Embryonic facial prominence (tissue), 1 donor: ENCODE data around the gene HAPLN1.

Source experiments
- DNase-seq: peaks from one replicate; pipeline ENCODE4 v3.0.0-alpha.2; 2016; ENCODE audit errors: extremely low spot score

Gene HAPLN1

GRCh38 chr5:83718195-83718825, 2.3 kb downstream of the HAPLN1 start:
- DNase-seq = peak; percentile 80

GRCh38 chr5:83715236-83716065, 5.2 kb downstream of the HAPLN1 start:
- DNase-seq = no peak

GRCh38 chr5:83714810-83715209, 5.8 kb downstream of the HAPLN1 start:
- no peak for DNase-seq

GRCh38 chr5:83711982-83712601, 8.6 kb downstream of the HAPLN1 start:
- no peak for DNase-seq

- DNase-seq = no peak
These were observed 10.7 kb downstream of the HAPLN1 start for GRCh38 chr5:83709973-83710372.

- DNase-seq = no peak
These were observed 12.5 kb downstream of the HAPLN1 start for GRCh38 chr5:83708170-83708569.

- no peak for DNase-seq
These were observed 17.6 kb downstream of the HAPLN1 start for GRCh38 chr5:83703059-83703458.

- no peak for DNase-seq
These were observed 18.8 kb downstream of the HAPLN1 start for GRCh38 chr5:83701886-83702285.

GRCh38 chr5:83689881-83690280, 30.8 kb downstream of the HAPLN1 start:
- DNase-seq = no peak

GRCh38 chr5:83688281-83688680, 32.4 kb downstream of the HAPLN1 start:
- no peak for DNase-seq

GRCh38 chr5:83687124-83687619, 33.5 kb downstream of the HAPLN1 start:
- DNase-seq = no peak

GRCh38 chr5:83686251-83686650, 34.4 kb downstream of the HAPLN1 start:
- no peak for DNase-seq

GRCh38 chr5:83683836-83684235, 36.8 kb downstream of the HAPLN1 start:
- DNase-seq = no peak

- no peak for DNase-seq
These were observed 48.0 kb downstream of the HAPLN1 start for GRCh38 chr5:83672646-83673045.

- DNase-seq = no peak
These were observed 48.5 kb downstream of the HAPLN1 start for GRCh38 chr5:83672158-83672557.

GRCh38 chr5:83665631-83666030, 55.0 kb downstream of the HAPLN1 start:
- DNase-seq = no peak

GRCh38 chr5:83662558-83662957, 58.1 kb downstream of the HAPLN1 start:
- DNase-seq = no peak

- DNase-seq = no peak
These were observed 62.7 kb downstream of the HAPLN1 start for GRCh38 chr5:83657807-83658525.

- no peak for DNase-seq
These were observed 66.1 kb downstream of the HAPLN1 start for GRCh38 chr5:83654427-83654994.

GRCh38 chr5:83653669-83654068, 67.0 kb downstream of the HAPLN1 start:
- no peak for DNase-seq

- no peak for DNase-seq
These were observed 74.7 kb downstream of the HAPLN1 start for GRCh38 chr5:83645936-83646335.

- no peak for DNase-seq
These were observed 76.4 kb downstream of the HAPLN1 start for GRCh38 chr5:83644301-83644700.
